A673 (cell line): ENCODE measurements around the gene LRP2.

Experiments
- EZH2 ChIP-seq: fragments of 200-600 bp; sonication (generic); IDR thresholded peaks from 2 replicates; pipeline ENCODE4 v1.6.1; 2017; ENCODE audit warnings: borderline replicate concordance, low read depth, mild to moderate bottlenecking, mixed read lengths, antibody characterized with exemption, low read length; ENCODE audit not compliant: poor library complexity, severe bottlenecking
- TF ChIP-seq, protein P1 (sequence below): fragments of 300-800, 200-600 bp; sonication (generic); conservative IDR thresholded peaks from 2 replicates; pipeline ENCODE4 v1.5.1; 2017; ENCODE audit warnings: low read depth, mild to moderate bottlenecking, antibody characterized with exemption, low read length, moderate library complexity, mixed read lengths

DNA sequence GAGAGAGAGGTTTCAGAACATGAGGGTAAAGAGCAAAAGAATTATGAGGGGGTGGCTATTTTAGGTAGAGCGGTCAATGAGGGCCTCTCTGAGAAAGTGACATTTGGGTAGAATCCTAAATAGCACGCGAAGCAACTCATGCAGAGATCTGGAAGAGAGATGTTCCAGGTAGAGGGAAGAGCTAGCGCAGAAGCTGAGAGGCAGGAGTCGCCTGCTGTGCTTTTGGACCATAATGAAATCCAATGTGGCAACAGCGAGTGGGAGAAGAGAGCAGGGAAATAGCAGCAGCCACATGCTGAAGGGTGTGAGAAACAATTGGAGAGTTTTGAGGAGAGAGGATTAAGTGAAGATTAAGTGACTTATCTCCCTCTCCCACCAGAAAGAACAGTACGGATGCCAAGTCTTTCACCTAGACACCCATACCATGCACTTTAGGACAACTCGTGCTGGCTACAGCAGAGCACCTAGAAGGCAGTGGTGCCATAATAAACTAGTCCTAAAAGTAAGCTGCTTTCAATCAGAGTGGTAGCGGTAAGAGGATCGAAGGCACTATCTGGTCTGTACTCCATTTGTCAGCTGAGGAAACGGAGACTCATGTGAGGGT is 129.7 kb downstream of the LRP2 start:
- TF ChIP-seq, protein P1, sequence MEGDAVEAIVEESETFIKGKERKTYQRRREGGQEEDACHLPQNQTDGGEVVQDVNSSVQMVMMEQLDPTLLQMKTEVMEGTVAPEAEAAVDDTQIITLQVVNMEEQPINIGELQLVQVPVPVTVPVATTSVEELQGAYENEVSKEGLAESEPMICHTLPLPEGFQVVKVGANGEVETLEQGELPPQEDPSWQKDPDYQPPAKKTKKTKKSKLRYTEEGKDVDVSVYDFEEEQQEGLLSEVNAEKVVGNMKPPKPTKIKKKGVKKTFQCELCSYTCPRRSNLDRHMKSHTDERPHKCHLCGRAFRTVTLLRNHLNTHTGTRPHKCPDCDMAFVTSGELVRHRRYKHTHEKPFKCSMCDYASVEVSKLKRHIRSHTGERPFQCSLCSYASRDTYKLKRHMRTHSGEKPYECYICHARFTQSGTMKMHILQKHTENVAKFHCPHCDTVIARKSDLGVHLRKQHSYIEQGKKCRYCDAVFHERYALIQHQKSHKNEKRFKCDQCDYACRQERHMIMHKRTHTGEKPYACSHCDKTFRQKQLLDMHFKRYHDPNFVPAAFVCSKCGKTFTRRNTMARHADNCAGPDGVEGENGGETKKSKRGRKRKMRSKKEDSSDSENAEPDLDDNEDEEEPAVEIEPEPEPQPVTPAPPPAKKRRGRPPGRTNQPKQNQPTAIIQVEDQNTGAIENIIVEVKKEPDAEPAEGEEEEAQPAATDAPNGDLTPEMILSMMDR: no peak
- no peak for TF ChIP-seq EZH2
